Measurements from ENCODE around the gene ADAMTS19.

The ADAMTS19 gene

DNA sequence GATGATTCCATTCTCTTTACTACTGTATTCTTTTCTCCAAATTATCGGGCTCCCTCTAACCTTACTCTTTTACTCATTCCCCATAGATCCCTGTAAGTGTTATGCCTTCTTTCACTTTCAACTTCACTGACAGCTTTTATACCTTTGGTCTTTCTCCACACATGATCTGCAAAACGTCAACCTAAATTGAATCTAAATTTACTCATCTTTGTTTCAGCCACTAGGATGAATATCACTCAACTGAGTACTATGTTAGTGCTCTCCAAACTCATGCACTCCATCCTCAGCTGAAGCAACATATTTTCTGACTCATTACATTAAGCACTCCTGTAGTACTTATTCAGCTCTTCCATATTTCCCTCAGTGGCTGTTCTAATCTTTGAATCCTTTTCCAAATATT is 133.4 kb downstream of the ADAMTS19 start:
- Histone ChIP-seq H3K4me3 (ENCODE audit: low read length) (no peak overlapping the region), H3K9me2 (replicated peaks; ENCODE audit: control insufficient read depth, low read length) (no peaks in the 10 kb centered on the region), H3K27ac (ENCODE audit: low read depth, low read length) (no peak overlapping the region), H3K4me1 (ENCODE audit: control insufficient read depth, low read length) (no peaks in the 10 kb centered on the region), H3K79me2 (ENCODE audit: control insufficient read depth, low read length) (no peaks in the 10 kb centered on the region), H4K20me1 (ENCODE audit: control insufficient read depth, insufficient read depth, low read depth, low read length) (no peaks in the 10 kb centered on the region), H3K27me3 (ENCODE audit: control insufficient read depth, low read length) (no peaks in the 10 kb centered on the region), H3K9me3 (ENCODE audit: control insufficient read depth, insufficient read depth, low read length) (no peaks in the 10 kb centered on the region), H3K4me2 (ENCODE audit: low read length) (no peak overlapping the region), H3F3A (ENCODE audit: control insufficient read depth, insufficient read depth) (no peaks in the 10 kb centered on the region), H3K36me3 (ENCODE audit: control insufficient read depth, low read length) (no peaks in the 10 kb centered on the region)
- TF ChIP-seq EZH2phosphoT487 (IDR thresholded peaks at IDR 0.05; ENCODE audit: borderline replicate concordance, low read length), result no peak
- no peak for TF ChIP-seq CTCF (IDR thresholded peaks at IDR 0.05; ENCODE audit: low read depth, low read length, poor library complexity, severe bottlenecking)

- Histone ChIP-seq H3K79me2 (ENCODE audit: control insufficient read depth, low read length) (no peaks in the 10 kb centered on the region), H3K9me3 (ENCODE audit: control insufficient read depth, insufficient read depth, low read length) (no peaks in the 10 kb centered on the region), H3K9me2 (replicated peaks; ENCODE audit: control insufficient read depth, low read length) (no peaks in the 10 kb centered on the region), H3K27ac (ENCODE audit: low read depth, low read length) (no peak overlapping the region), H3K4me2 (ENCODE audit: low read length) (no peak overlapping the region), H3K4me3 (ENCODE audit: low read length) (no peak overlapping the region), H3K4me1 (ENCODE audit: control insufficient read depth, low read length) (no peaks in the 10 kb centered on the region), H3F3A (ENCODE audit: control insufficient read depth, insufficient read depth) (no peaks in the 10 kb centered on the region), H4K20me1 (ENCODE audit: control insufficient read depth, insufficient read depth, low read depth, low read length) (no peaks in the 10 kb centered on the region), H3K36me3 (ENCODE audit: control insufficient read depth, low read length) (no peaks in the 10 kb centered on the region), H3K27me3 (ENCODE audit: control insufficient read depth, low read length) (no peaks in the 10 kb centered on the region)
- TF ChIP-seq CTCF (IDR thresholded peaks at IDR 0.05; ENCODE audit: low read depth, low read length, poor library complexity, severe bottlenecking) (no peak), EZH2phosphoT487 (IDR thresholded peaks at IDR 0.05; ENCODE audit: borderline replicate concordance, low read length) (no peak)
Measured at GRCh38 chr5:129601576-129601975, 141.5 kb downstream of the ADAMTS19 start.

DNA sequence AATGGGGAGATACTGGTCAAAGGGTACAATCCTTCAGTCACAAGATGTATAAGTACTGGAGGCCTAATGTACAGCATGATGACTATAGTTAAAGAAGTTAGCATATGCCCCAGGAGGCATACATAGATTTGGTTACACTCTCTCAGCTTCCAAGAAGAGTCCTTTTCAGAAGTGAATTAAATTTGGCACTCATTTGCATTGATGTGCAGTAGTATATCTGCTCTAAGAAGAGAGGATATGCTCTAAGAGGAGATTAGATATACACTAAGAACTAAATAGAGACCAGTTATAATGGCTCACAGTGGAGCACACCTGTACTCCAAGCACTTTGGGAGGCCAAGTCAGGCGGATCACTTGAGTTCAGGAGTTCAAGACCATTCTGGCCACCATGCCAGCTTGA is 148.3 kb downstream of the ADAMTS19 start:
- Histone ChIP-seq H3F3A (ENCODE audit: control insufficient read depth, insufficient read depth) (no peaks in the 10 kb centered on the region), H3K9me3 (ENCODE audit: control insufficient read depth, insufficient read depth, low read length) (no peaks in the 10 kb centered on the region), H4K20me1 (ENCODE audit: control insufficient read depth, insufficient read depth, low read depth, low read length) (no peaks in the 10 kb centered on the region), H3K36me3 (ENCODE audit: control insufficient read depth, low read length) (no peaks in the 10 kb centered on the region), H3K27ac (ENCODE audit: low read depth, low read length) (no peak overlapping the region), H3K79me2 (ENCODE audit: control insufficient read depth, low read length) (no peaks in the 10 kb centered on the region), H3K9me2 (replicated peaks; ENCODE audit: control insufficient read depth, low read length) (no peaks in the 10 kb centered on the region), H3K4me1 (ENCODE audit: control insufficient read depth, low read length) (no peaks in the 10 kb centered on the region), H3K27me3 (ENCODE audit: control insufficient read depth, low read length) (no peaks in the 10 kb centered on the region), H3K4me3 (ENCODE audit: low read length) (no peak overlapping the region), H3K4me2 (ENCODE audit: low read length) (no peak overlapping the region)
- TF ChIP-seq CTCF (IDR thresholded peaks at IDR 0.05; ENCODE audit: low read depth, low read length, poor library complexity, severe bottlenecking), result no peak
- TF ChIP-seq EZH2phosphoT487 (IDR thresholded peaks at IDR 0.05; ENCODE audit: borderline replicate concordance, low read length), result no peak

DNA sequence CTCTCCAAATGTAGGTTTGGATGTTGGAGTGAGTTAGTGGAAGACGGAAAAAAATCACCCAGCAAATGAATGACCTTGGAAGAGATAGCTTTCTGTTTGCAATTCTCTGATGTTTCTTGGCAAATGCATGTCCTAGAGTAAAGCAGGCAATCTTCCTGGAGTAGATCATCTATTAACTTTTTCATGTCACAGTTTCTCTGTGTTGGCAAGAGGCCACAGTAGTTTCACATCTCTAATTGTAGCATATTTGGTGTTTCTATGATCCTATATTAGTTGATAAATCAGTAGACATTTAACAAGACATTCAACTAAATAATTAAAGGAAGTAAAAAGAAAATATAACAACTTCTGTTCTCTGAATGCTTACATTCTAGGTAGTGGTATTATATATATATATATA is 149.6 kb downstream of the ADAMTS19 start:
- Histone ChIP-seq H3K27ac (ENCODE audit: low read depth, low read length) (no peak overlapping the region), H3K9me3 (ENCODE audit: control insufficient read depth, insufficient read depth, low read length) (no peaks in the 10 kb centered on the region), H3K4me3 (ENCODE audit: low read length) (no peak overlapping the region), H3K4me2 (ENCODE audit: low read length) (no peak overlapping the region), H3K4me1 (ENCODE audit: control insufficient read depth, low read length) (no peaks in the 10 kb centered on the region), H4K20me1 (ENCODE audit: control insufficient read depth, insufficient read depth, low read depth, low read length) (no peaks in the 10 kb centered on the region), H3F3A (ENCODE audit: control insufficient read depth, insufficient read depth) (no peaks in the 10 kb centered on the region), H3K36me3 (ENCODE audit: control insufficient read depth, low read length) (no peaks in the 10 kb centered on the region), H3K27me3 (ENCODE audit: control insufficient read depth, low read length) (no peaks in the 10 kb centered on the region), H3K79me2 (ENCODE audit: control insufficient read depth, low read length) (no peaks in the 10 kb centered on the region), H3K9me2 (replicated peaks; ENCODE audit: control insufficient read depth, low read length) (no peaks in the 10 kb centered on the region)
- TF ChIP-seq CTCF (IDR thresholded peaks at IDR 0.05; ENCODE audit: low read depth, low read length, poor library complexity, severe bottlenecking) (no peak), EZH2phosphoT487 (IDR thresholded peaks at IDR 0.05; ENCODE audit: borderline replicate concordance, low read length) (no peak)
